ENCODE measurements around the gene TUT1. TPM values are rescaled to one million over a fixed set of nuclear protein-coding genes. Genes with fewer than 3 reads are reported as not detected.

The TUT1 gene
- total RNA-seq, 1 donor from 2014 or later, result 15.2 TPM

GRCh38 chr11:62546929-62547625, 44.2 kb downstream of the TUT1 start:
- Histone ChIP-seq H3K4me3 (ENCODE audit: low read depth, low read length) (peak overlapping the region; percentile 95), H3K36me3 (ENCODE audit: control insufficient read depth, insufficient read depth, low read length) (no peaks in the 10 kb centered on the region), H3K27me3 (ENCODE audit: control insufficient read depth, insufficient read depth, low read length) (no peaks in the 10 kb centered on the region)
- TF ChIP-seq CTCF (IDR thresholded peaks at IDR 0.05; ENCODE audit: insufficient read depth, low read length, poor library complexity, severe bottlenecking), result no peak
- DNase-seq (ENCODE audit: low read depth), result no peak

DNA sequence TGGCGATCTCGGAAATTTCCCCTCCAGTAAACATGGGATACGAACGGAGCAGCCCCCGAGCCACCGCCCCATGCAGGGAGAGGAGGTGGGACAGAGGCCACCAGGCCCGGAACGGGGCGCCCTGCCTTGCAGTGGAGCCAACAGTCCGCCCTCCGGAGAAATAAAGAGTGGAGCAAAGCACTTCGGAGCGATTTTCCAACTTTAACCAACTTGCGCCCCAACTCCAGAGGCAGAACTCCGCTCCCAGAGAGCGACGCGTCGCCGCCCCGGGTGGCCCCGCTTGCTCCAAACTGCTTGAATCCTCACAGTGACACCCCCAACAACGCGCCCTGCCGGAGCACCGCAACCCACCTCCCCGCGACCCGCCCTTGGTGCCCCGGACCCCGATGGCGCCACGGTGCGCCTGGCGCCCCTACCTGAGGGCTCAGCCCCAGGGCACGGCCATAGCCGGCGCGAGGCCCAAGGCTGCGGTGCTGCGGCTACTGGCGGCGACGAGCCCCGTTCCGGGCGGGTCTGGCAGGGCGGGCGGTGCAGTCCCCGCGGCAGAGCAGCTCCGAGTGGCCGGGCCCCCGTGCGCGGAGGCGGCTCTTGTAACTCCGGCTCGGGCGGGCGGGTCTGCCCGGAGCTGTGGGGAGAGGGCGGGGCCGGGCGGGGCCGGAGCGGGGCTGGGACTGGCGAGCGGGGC, 44.9 kb downstream of the TUT1 start, which contains the start of gene AHNAK:
Gene AHNAK (minus strand): TSS at position 563 of the 685 bp plus-strand sequence. CDS start 10,708 bp downstream, outside the sequence.
- H3K4me3 ChIP-seq (ENCODE audit: low read depth, low read length), result peak within 1 kb of the TSS; percentile 95
- no peaks in the 10 kb centered on the region for H3K27me3 ChIP-seq (ENCODE audit: control insufficient read depth, insufficient read depth, low read length)
- DNase-seq (ENCODE audit: low read depth), result no peak
- H3K36me3 ChIP-seq (ENCODE audit: control insufficient read depth, insufficient read depth, low read length), result no peaks in the 10 kb centered on the region
- TF ChIP-seq CTCF (IDR thresholded peaks at IDR 0.05; ENCODE audit: insufficient read depth, low read length, poor library complexity, severe bottlenecking), result no peak

GRCh38 chr11:62545437-62546243, 45.7 kb downstream of the TUT1 start:
- peak overlapping the region; percentile 95 for H3K4me3 ChIP-seq (ENCODE audit: low read depth, low read length)
- peak; percentile 70 for DNase-seq (ENCODE audit: low read depth)
- peak; percentile 2 for TF ChIP-seq CTCF (IDR thresholded peaks at IDR 0.05; ENCODE audit: insufficient read depth, low read length, poor library complexity, severe bottlenecking)
- no peaks in the 10 kb centered on the region for H3K36me3 ChIP-seq (ENCODE audit: control insufficient read depth, insufficient read depth, low read length)
- H3K27me3 ChIP-seq (ENCODE audit: control insufficient read depth, insufficient read depth, low read length), result no peaks in the 10 kb centered on the region

DNA sequence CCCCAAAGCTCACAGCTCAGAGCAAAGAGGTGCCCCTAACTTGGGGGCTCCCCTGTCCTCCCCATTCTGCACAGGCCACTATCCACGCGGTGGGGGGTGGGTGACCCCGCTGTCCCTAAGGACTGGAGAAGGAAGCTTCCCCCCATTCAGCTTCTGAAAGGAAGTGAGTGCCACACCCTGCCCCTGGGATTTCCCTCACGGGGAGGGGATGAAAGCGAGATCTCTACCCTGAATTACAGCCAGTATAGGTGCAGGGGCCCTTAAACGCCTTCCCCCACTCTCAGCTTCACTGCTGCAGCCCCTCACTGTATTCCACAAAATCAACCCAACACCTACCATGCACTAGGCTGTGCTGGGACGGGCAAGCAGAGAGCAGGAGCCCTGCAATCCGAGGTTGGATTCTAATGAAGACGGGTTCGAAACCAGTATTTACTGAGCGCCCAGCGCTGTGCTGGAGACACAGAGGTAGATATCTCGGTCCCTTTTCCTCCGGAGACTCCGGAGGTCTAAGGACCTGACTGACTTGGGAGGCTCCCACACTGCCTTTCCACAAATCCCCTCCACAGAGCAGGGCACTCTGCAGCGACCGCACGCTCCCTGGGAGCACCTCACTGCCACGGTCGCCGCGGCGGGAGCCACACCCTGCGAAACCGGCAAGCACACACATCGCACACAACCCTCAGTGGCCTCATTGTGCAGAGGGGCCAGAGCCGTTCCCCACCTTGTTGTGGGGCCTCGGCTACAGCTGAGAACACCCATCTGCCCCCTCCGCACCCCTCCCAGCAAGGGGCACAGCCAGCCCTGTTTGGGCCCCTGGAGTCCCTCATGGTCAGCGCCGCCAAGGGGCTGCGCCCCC, 46.5 kb downstream of the TUT1 start:
- DNase-seq (ENCODE audit: low read depth), result no peak
- no peaks in the 10 kb centered on the region for H3K36me3 ChIP-seq (ENCODE audit: control insufficient read depth, insufficient read depth, low read length)

More for the DNA sequence above, 46.5 kb downstream of the TUT1 start:
- TF ChIP-seq CTCF (IDR thresholded peaks at IDR 0.05; ENCODE audit: insufficient read depth, low read length, poor library complexity, severe bottlenecking), result no peak
- Histone ChIP-seq H3K4me3 (ENCODE audit: low read depth, low read length) (peak overlapping the region; percentile 95), H3K27me3 (ENCODE audit: control insufficient read depth, insufficient read depth, low read length) (no peaks in the 10 kb centered on the region)
